GM12878 (cell line): ENCODE results near the gene PLXDC1. TPM values are rescaled to one million over a fixed set of nuclear protein-coding genes. Genes with fewer than 3 reads are reported as not detected.

Source experiments
- ATAC-seq: fragments of 200-7000 bp; cut with Tn5 transposase; 3 replicates; pipeline ENCODE4 v1.9.1; 2020; ENCODE audit warnings: mild to moderate bottlenecking, moderate library complexity
- BruUV-seq: library from RNA; stranded (reverse); fragments of 400-500 nt; replicated peaks from 2 replicates; lab custom pipeline; 2021; lab: Mats Ljungman, UMichigan
- CTCF ChIA-PET: fragments of 300-600 bp; sonication (Branson Sonifier 250); formaldehyde crosslinking; extraction: SDS; loops from one replicate; lab custom pipeline; 2021; ENCODE audit warnings: inconsistent platforms; lab: Yijun Ruan, JAX
- POLR2A ChIA-PET: fragments of 350-600 bp; formaldehyde crosslinking; extraction: SDS; loops from one replicate; lab custom pipeline; 2021; ENCODE audit warnings: inconsistent platforms; lab: Charles Lee
- RAD21 ChIA-PET: fragments of 300-600 bp; sonication (Branson Sonifier 250); formaldehyde crosslinking; loops from one replicate; lab custom pipeline; 2023; ENCODE audit warnings: antibody characterized with exemption; ENCODE audit not compliant: unreplicated experiment; lab: Charles Lee
- SMC1A ChIA-PET: fragments of 300-600 bp; sonication (Branson Sonifier 250); formaldehyde crosslinking; loops from one replicate; lab custom pipeline; 2023; ENCODE audit not compliant: unreplicated experiment, uncharacterized antibody; lab: Charles Lee
- DNase-seq: peaks from one replicate; pipeline ENCODE4 v3.0.0-alpha.2; 2011; ENCODE audit warnings: low read depth, low spot score
- FAIRE-seq: peaks from 3 replicates; lab custom pipeline; 2011; peaks lifted over from hg19 to GRCh38; lab: Jason Lieb, UNC
- H2AFZ ChIP-seq: 2 replicates; pipeline ENCODE4 v1.6.0; 2011; ENCODE audit warnings: low read depth, low read length, control low read depth; ENCODE audit not compliant: control insufficient read depth
- H3K27ac ChIP-seq: 2 replicates; pipeline ENCODE4 v1.5.1; 2011; ENCODE audit warnings: control low read depth; ENCODE audit not compliant: control insufficient read depth, insufficient read depth
- H3K27me3 ChIP-seq, 2 experiments: replicated peaks in 1 of 2; 2 replicates each; pipeline versions ENCODE4 v1.6.0 to v1.6.1; 2011; ENCODE audit warnings: low read length in 1 of 2; ENCODE audit not compliant: control insufficient read depth in 2 of 2, insufficient read depth in 2 of 2
- H3K36me3 ChIP-seq, 2 experiments: 2 replicates each; pipeline ENCODE4 v1.5.1; 2011; ENCODE audit warnings: low read length in 1 of 2; ENCODE audit not compliant: control insufficient read depth in 2 of 2, insufficient read depth in 2 of 2
- H3K4me1 ChIP-seq: 2 replicates; pipeline ENCODE4 v1.6.1; 2011; ENCODE audit warnings: mild to moderate bottlenecking, low read length, moderate library complexity, mixed read lengths; ENCODE audit not compliant: control insufficient read depth, insufficient read depth
- H3K4me2 ChIP-seq: 2 replicates; pipeline ENCODE4 v1.6.0; 2011; ENCODE audit warnings: control low read depth; ENCODE audit not compliant: control insufficient read depth, insufficient read depth
- H3K4me3 ChIP-seq: fragments of 200-600 bp; sonication (generic); 2 replicates; pipeline ENCODE4 v1.5.1; 2016
- H3K79me2 ChIP-seq: 2 replicates; pipeline ENCODE4 v1.6.0; 2011; ENCODE audit warnings: low read length; ENCODE audit not compliant: control insufficient read depth, insufficient read depth
- H3K9ac ChIP-seq: 2 replicates; pipeline ENCODE4 v1.8.0; 2011; ENCODE audit warnings: low read length, control low read depth, mixed read lengths; ENCODE audit not compliant: control insufficient read depth, insufficient read depth
- H3K9me3 ChIP-seq: replicated peaks from 3 replicates; pipeline ENCODE4 v1.5.1; 2011; ENCODE audit warnings: mild to moderate bottlenecking, low read length; ENCODE audit not compliant: control insufficient read depth, insufficient read depth
- H4K20me1 ChIP-seq: 2 replicates; pipeline ENCODE4 v1.6.0; 2011; ENCODE audit not compliant: control insufficient read depth, insufficient read depth
- CBX5 ChIP-seq: sonication (generic); IDR thresholded peaks from 2 replicates; pipeline ENCODE4 v1.6.1; 2016; ENCODE audit warnings: low read depth, moderate library complexity, mild to moderate bottlenecking, inconsistent platforms
- CHD2 ChIP-seq: IDR thresholded peaks from 2 replicates; pipeline ENCODE4 v1.6.1; 2011; ENCODE audit warnings: low read depth, low read length, improper control_type of control experiment, borderline replicate concordance
- E2F8 ChIP-seq: fragments of 450-650 bp; IDR thresholded peaks from 2 replicates; pipeline ENCODE4 v1.6.1; 2018; ENCODE audit warnings: mild to moderate bottlenecking, low read depth, moderate library complexity; ENCODE audit not compliant: partially characterized antibody
- HSF1 ChIP-seq: fragments of 150-350 bp; IDR thresholded peaks from 2 replicates; pipeline ENCODE4 v1.6.1; 2014; ENCODE audit warnings: mild to moderate bottlenecking, low read depth, low read length
- KAT2A ChIP-seq: conservative IDR thresholded peaks from 2 replicates; pipeline ENCODE4 v1.6.1; 2011; ENCODE audit warnings: low read depth, low read length; ENCODE audit not compliant: control insufficient read depth
- MEF2A ChIP-seq: IDR thresholded peaks from 2 replicates; pipeline ENCODE4 v1.6.1; 2011; ENCODE audit warnings: low read depth, mild to moderate bottlenecking, low read length, moderate library complexity; ENCODE audit not compliant: insufficient read depth
- NR2C1 ChIP-seq: fragments of 450-650 bp; IDR thresholded peaks from 2 replicates; pipeline ENCODE4 v1.6.1; 2017; ENCODE audit warnings: antibody characterized with exemption, mild to moderate bottlenecking, moderate library complexity
- REST ChIP-seq: IDR thresholded peaks from 2 replicates; pipeline ENCODE4 v1.6.1; 2012; ENCODE audit warnings: mild to moderate bottlenecking, low read depth, low read length
- RFX5 ChIP-seq: IDR thresholded peaks from 2 replicates; pipeline ENCODE4 v1.6.1; 2011; ENCODE audit warnings: low read depth, low read length, improper control_type of control experiment
- ZNF24 ChIP-seq: fragments of 450-650 bp; IDR thresholded peaks from 2 replicates; pipeline ENCODE4 v1.6.1; 2017; ENCODE audit warnings: antibody characterized with exemption, mild to moderate bottlenecking
- WGBS: methylation state at CpG from one replicate; pipeline ENCODE4 v1.1.6; 2016; ENCODE audit warnings: low lambda C conversion rate; ENCODE audit not compliant: insufficient replicate concordance, insufficient coverage; ENCODE audit errors: missing lambda C conversion rate; 5-methylcytosine and 5-hydroxymethylcytosine counted together
- in situ Hi-C: fragments of 300-500 bp; cut with MboI; formaldehyde crosslinking; loops from 9 replicates; pipeline ENCODE4 v1.14.3; 2018; ENCODE audit warnings: mixed read lengths
- intact Hi-C: fragments of 100-400 bp; cut with micrococcal nuclease; formaldehyde crosslinking; loops from one replicate; pipeline ENCODE4 v1.14.2; 2022; ENCODE audit not compliant: unreplicated experiment
- polyA plus RNA-seq, 11 experiments: library from polyadenylated mRNA; depleted of rRNA in 4 of 11; unstranded in 6 of 11; stranded (reverse) in 5 of 11; fragments of >200 nt; fragmentation: Nextera tagmentation in 4 of 11; fragmentation: Illumina TruSeq in 1 of 11; extraction: Ambion mirVana in 4 of 11; extraction: Trizol in 1 of 11; gene quantifications; 1 replicate in 1 of 11; 2 replicates in 10 of 11; pipeline versions ENCODE4 v1.2.1 to v1.2.3, GENCODE V29; 2011 to 2016; ENCODE audit warnings: inconsistent platforms in 2 of 11, missing spikeins in 2 of 11, low read depth in 1 of 11
- total RNA-seq, 4 experiments: library from RNA; depleted of rRNA in 3 of 4; stranded (reverse); fragments of >200 nt in 3 of 4; fragmentation: Illumina TruSeq in 1 of 4; extraction: Trizol in 1 of 4; gene quantifications; 2 replicates each; pipeline versions ENCODE4 v1.2.1 to v1.2.3, GENCODE V29; 2013 to 2021

The PLXDC1 gene
- total and polyA plus RNA-seq, 10 of the 15 experiments (the other 5 are each of a cell fraction or from before 2014, with no cell fraction given): 0.03 to 0.30 (median 0.22) TPM; not detected in 7

GRCh38 chr17:39079836-39080235, 71.6 kb downstream of the PLXDC1 start:
- H3K36me3 ChIP-seq: no peaks in the 10 kb centered on the region
- no peaks in the 10 kb centered on the region for H3K4me1 ChIP-seq
- in situ Hi-C loops (no loop called here), intact Hi-C loops (no loop called here)
- no peak overlapping the region for H3K4me3 ChIP-seq
- WGBS: 0% methylated on average over 1 of the region's 1 CpG
- POLR2A ChIA-PET: no interaction called here
- no peaks in the 10 kb centered on the region for H3K9me3 ChIP-seq
- no TSS peak for BruUV-seq
- no peak overlapping the region for H3K9ac ChIP-seq
- DNase-seq (no peak), ATAC-seq (no peak)
- CTCF ChIA-PET: interaction anchor here (0.8 to 1.5 kb wide), 2 partner anchors 19 to 97 kb away, joined by 3 to 5 read pairs; no protein-coding TSS in a partner anchor
- no peak overlapping the region for H3K27ac ChIP-seq
- no peaks in the 10 kb centered on the region for H4K20me1 ChIP-seq
- RAD21 ChIA-PET: interaction anchor here (0.7 to 2.3 kb wide), 3 partner anchors 72 to 97 kb away, joined by 3 to 8 read pairs (median 3); partner anchors contain the start of gene PLXDC1
- no peaks in the 10 kb centered on the region for H3K79me2 ChIP-seq
- H3K4me2 ChIP-seq: no peak overlapping the region
- no peak for TF ChIP-seq CBX5
- no peak for TF ChIP-seq REST
- TF ChIP-seq HSF1: no peak
- TF ChIP-seq ZNF24: no peak
- no peak for TF ChIP-seq MEF2A
- no peak for TF ChIP-seq NR2C1
- TF ChIP-seq KAT2A: no peak
- no peak for TF ChIP-seq RFX5
- TF ChIP-seq CHD2: no peak
- TF ChIP-seq E2F8: no peak
- TF ChIP-seq, all 136 proteins: peak for 0
- no peak for FAIRE-seq
- Histone ChIP-seq H2AFZ (no peak overlapping the region), H3K27me3 (peaks cover 0 to 3% of the 10 kb centered on the region in 2 experiments; a peak in 3 of 4 replicates)
- SMC1A ChIA-PET: interaction anchor here (0.8 to 1.3 kb wide), 2 partner anchors 9 to 13 kb away, joined by 3 to 4 read pairs; no protein-coding TSS in a partner anchor
